HFFc6 (cell line): ENCODE data around the gene ASAP2. TPM values are rescaled to one million over a fixed set of nuclear protein-coding genes. Genes with fewer than 3 reads are reported as not detected.
A peak's percentile ranks its signal among the peaks of the same experiment; 100 is the strongest.

Source experiments
- DNase-seq: peaks from one replicate; pipeline ENCODE4 v3.0.0-alpha.2; 2018
- H3K27ac Mint-ChIP-seq: 2 replicates; pipeline ENCODE4 v1.8.0; 2020; ENCODE audit warnings: mild to moderate bottlenecking, mixed read lengths
- H3K27me3 Mint-ChIP-seq: 2 replicates; pipeline ENCODE4 v1.8.0; 2021; ENCODE audit warnings: mild to moderate bottlenecking, moderate library complexity, mixed read lengths; ENCODE audit not compliant: insufficient read depth
- H3K36me3 Mint-ChIP-seq: 2 replicates; pipeline ENCODE4 v1.8.0; 2021; ENCODE audit warnings: low read depth, mixed read lengths
- H3K4me1 Mint-ChIP-seq: 2 replicates; pipeline ENCODE4 v1.8.0; 2020; ENCODE audit warnings: low read depth, mixed read lengths
- H3K4me3 Mint-ChIP-seq: 2 replicates; pipeline ENCODE4 v1.8.0; 2020; ENCODE audit warnings: mild to moderate bottlenecking, moderate library complexity, mixed read lengths
- H3K9me3 Mint-ChIP-seq: 2 replicates; pipeline ENCODE4 v1.8.0; 2020; ENCODE audit warnings: mild to moderate bottlenecking, mixed read lengths
- total RNA-seq, 6 experiments: library from RNA; stranded (reverse); fragmentation: NEBNext Ultra II Directional; extraction: Animal tissue kit (Norgen Biotek cat#: 25700); gene quantifications; 2 replicates in 1 of 6; 3 replicates in 5 of 6; pipeline ENCODE4 v1.2.3, GENCODE V29; 2021
- TF ChIP-seq, protein P1 (sequence below): fragments of 200-600 bp; sonication (generic); IDR thresholded peaks from 2 replicates; pipeline ENCODE4 v1.5.0; 2021; ENCODE audit warnings: antibody characterized with exemption, mild to moderate bottlenecking

The ASAP2 gene
- total RNA-seq, 6 experiments from 2014 or later = 31.2 to 37.4 (median 34.3) TPM

- DNase-seq = no peak
- no peak overlapping the region for H3K27ac Mint-ChIP-seq
- no peak overlapping the region for H3K4me3 Mint-ChIP-seq
- TF ChIP-seq, protein P1, sequence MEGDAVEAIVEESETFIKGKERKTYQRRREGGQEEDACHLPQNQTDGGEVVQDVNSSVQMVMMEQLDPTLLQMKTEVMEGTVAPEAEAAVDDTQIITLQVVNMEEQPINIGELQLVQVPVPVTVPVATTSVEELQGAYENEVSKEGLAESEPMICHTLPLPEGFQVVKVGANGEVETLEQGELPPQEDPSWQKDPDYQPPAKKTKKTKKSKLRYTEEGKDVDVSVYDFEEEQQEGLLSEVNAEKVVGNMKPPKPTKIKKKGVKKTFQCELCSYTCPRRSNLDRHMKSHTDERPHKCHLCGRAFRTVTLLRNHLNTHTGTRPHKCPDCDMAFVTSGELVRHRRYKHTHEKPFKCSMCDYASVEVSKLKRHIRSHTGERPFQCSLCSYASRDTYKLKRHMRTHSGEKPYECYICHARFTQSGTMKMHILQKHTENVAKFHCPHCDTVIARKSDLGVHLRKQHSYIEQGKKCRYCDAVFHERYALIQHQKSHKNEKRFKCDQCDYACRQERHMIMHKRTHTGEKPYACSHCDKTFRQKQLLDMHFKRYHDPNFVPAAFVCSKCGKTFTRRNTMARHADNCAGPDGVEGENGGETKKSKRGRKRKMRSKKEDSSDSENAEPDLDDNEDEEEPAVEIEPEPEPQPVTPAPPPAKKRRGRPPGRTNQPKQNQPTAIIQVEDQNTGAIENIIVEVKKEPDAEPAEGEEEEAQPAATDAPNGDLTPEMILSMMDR = no peak
- H3K27me3 Mint-ChIP-seq = peaks cover 2% of the 10 kb centered on the region
- H3K4me1 Mint-ChIP-seq = peaks cover 43% of the 10 kb centered on the region
- peaks cover 22% of the 10 kb centered on the region for H3K9me3 Mint-ChIP-seq
- peaks cover 32% of the 10 kb centered on the region for H3K36me3 Mint-ChIP-seq
Measured at GRCh38 chr2:9275399-9275798, 68.8 kb downstream of the ASAP2 start.

DNA sequence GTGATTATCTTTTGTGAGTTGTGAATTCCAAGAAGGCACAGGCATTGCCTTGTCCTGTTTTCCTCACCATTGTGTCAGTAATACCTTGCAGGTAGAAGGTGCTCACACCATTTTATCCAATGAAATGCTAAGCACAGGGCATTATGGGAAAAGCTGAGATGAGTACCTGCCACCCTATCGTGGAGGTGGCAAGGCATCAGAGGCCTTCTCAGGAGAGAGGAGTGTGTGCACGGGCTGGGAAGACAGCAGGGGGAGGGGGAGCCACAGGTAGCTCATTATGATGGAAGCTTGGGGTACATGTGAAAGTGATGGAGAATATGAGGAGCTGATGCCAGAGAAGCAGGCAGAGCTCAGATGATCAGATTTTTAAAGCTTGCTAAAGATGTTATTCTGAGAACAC, 69.5 kb downstream of the ASAP2 start:
- peaks cover 2% of the 10 kb centered on the region for H3K27me3 Mint-ChIP-seq
- TF ChIP-seq, protein P1 = no peak
- DNase-seq = no peak
- peaks cover 22% of the 10 kb centered on the region for H3K9me3 Mint-ChIP-seq
- H3K4me1 Mint-ChIP-seq = peaks cover 49% of the 10 kb centered on the region
- peaks cover 37% of the 10 kb centered on the region for H3K36me3 Mint-ChIP-seq
- H3K4me3 Mint-ChIP-seq = no peak overlapping the region
- H3K27ac Mint-ChIP-seq = peak overlapping the region; percentile 24; the same call in 1 of the 2 replicates

DNA sequence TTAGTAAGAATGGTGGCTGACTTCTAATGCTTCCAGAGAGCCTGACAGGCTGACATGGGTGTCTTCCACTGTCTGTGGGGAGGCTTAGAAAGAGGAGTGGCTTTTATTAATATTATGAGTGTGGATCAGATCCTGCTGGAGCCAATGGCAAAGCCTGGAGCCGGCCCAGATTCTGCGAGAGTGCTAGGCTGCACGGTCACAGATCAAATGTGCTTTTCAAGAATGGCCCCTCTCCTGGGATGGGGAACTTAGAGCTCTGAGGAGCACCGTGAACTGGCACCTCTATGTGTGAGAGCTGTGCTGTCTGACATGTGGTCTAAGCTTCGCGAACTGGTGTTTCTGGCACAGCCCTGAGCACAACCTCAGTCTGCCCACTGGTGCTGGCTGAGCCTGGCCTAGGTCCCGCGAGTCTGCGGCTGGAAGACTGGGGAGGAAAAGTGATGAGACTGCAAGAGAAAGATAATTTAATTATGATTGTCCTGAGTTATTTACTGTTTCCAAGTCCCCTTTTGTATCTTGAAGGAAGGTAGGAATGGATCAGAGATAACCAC, 70.4 kb downstream of the ASAP2 start:
- DNase-seq = no peak
- Mint-ChIP-seq H3K4me3 (no peak overlapping the region), H3K9me3 (peaks cover 14% of the 10 kb centered on the region; the same call in 1 of the 2 replicates), H3K4me1 (peaks cover 56% of the 10 kb centered on the region), H3K36me3 (peaks cover 30% of the 10 kb centered on the region), H3K27ac (no peak overlapping the region), H3K27me3 (peaks cover 2% of the 10 kb centered on the region)
- TF ChIP-seq, protein P1 = no peak

DNA sequence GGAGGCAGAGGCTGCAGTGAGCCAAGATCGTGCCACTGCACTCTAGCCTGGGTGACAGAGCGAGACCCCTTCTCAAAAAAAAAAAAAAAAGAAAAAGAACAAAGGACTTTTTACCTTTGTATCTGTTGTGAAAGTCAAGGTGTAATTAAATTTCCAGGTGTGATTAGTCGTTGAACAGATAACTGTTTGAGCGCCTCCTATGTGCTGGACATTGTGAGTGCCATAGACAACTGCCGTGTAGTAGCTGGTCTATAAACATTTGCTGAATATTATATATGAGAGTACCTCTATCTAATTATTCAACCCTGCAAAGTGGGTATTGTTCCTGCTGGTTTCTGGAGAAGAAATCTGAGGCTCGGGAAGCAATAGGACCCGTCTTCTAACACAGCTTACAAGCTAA, 71.8 kb downstream of the ASAP2 start:
- 0 out of 2 replicates have a peak, but pooled peaks cover under 1% of the 10 kb centered on the region for H3K9me3 Mint-ChIP-seq
- peaks cover 63% of the 10 kb centered on the region for H3K4me1 Mint-ChIP-seq
- H3K27ac Mint-ChIP-seq = no peak overlapping the region
- H3K36me3 Mint-ChIP-seq = peaks cover 25% of the 10 kb centered on the region
- no peak overlapping the region for H3K4me3 Mint-ChIP-seq
- TF ChIP-seq, protein P1 = 0 out of 2 replicates have a peak, but pooled peaks have one; percentile 19
- H3K27me3 Mint-ChIP-seq = peaks cover 4% of the 10 kb centered on the region
- DNase-seq = no peak

DNA sequence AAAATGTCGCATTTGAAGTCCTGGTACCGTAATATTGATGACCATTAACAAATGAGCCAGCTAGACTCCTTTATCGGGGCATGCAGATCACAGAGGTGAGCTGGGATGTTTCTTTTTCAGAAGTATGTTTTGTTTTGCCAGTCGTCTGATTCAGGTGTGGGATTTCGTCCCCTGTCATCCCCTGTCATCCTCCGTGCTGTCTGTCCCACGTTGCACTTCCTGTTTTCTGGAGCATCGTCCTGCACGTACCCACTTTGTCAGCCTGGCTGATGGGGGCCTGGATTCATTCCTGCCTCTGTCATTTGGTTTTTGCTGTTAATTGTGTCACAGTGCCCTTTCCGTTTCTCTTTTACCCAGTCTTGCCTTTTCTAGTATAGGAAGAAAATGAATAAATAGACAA, 72.8 kb downstream of the ASAP2 start:
- Mint-ChIP-seq H3K9me3 (no peaks in the 10 kb centered on the region), H3K27me3 (peaks cover 4% of the 10 kb centered on the region), H3K36me3 (peaks cover 34% of the 10 kb centered on the region), H3K4me3 (no peak overlapping the region), H3K4me1 (peaks cover 63% of the 10 kb centered on the region), H3K27ac (no peak overlapping the region)
- TF ChIP-seq, protein P1 = no peak
- DNase-seq = no peak

DNA sequence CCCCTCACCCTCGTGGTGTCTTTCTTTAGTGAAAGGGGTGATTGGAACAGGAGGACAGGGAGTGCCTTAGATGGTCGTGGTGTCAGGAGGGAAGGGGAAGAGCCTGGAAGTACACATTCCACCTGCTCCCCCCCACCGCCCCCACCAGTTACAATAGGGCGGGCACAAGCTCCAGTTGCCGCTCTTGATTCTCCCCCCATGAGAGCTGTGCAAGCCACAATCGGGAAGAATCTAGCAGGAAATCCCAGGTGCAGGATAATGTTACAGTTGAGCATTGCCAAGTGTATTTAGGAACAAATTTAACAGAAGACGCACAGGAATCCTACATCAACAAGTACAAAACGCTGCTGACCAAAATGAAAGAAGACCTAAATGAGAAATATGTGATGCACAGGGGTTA, 73.6 kb downstream of the ASAP2 start:
- H3K27ac Mint-ChIP-seq = no peak overlapping the region
- H3K4me3 Mint-ChIP-seq = no peak overlapping the region
- no peaks in the 10 kb centered on the region for H3K9me3 Mint-ChIP-seq
- peaks cover 37% of the 10 kb centered on the region for H3K36me3 Mint-ChIP-seq
- no peak for DNase-seq
- TF ChIP-seq, protein P1 = no peak
- H3K27me3 Mint-ChIP-seq = peaks cover 4% of the 10 kb centered on the region
- peaks cover 63% of the 10 kb centered on the region for H3K4me1 Mint-ChIP-seq
